ENCODE measurements around the gene KAT6B.
"Not testable (repeated sequence)": the region's sequence is repeated elsewhere in the genome, so short reads cannot be mapped to it uniquely, and the experiment has no call there.

The KAT6B gene

GRCh38 chr10:74863551-74863950 is 37.2 kb downstream of the KAT6B start:
- DNase-seq: no peak

GRCh38 chr10:74867351-74867750 is 41.0 kb downstream of the KAT6B start:
- DNase-seq: no peak

- DNase-seq: no peak
Measured at GRCh38 chr10:74868392-74868977, 42.1 kb downstream of the KAT6B start.

- DNase-seq: no peak
Measured at GRCh38 chr10:74869635-74870034, 43.2 kb downstream of the KAT6B start.

- DNase-seq: no peak
Measured at GRCh38 chr10:74870191-74870590, 43.8 kb downstream of the KAT6B start.

GRCh38 chr10:74871595-74872382 is 45.4 kb downstream of the KAT6B start:
- no peak for DNase-seq

- DNase-seq: no peak
Measured at GRCh38 chr10:74873803-74874454, 47.5 kb downstream of the KAT6B start.

GRCh38 chr10:74874649-74875048 is 48.2 kb downstream of the KAT6B start:
- no peak for DNase-seq

- no peak for DNase-seq
Measured at GRCh38 chr10:74875068-74875467, 48.7 kb downstream of the KAT6B start.

GRCh38 chr10:74875966-74876365 is 49.6 kb downstream of the KAT6B start:
- DNase-seq: no peak

GRCh38 chr10:74877054-74877453 is 50.7 kb downstream of the KAT6B start:
- DNase-seq: not testable (repeated sequence)

- no peak for DNase-seq
Measured at GRCh38 chr10:74877898-74878297, 51.5 kb downstream of the KAT6B start.

GRCh38 chr10:74880041-74880440 is 53.6 kb downstream of the KAT6B start:
- DNase-seq: no peak

- DNase-seq: no peak
Measured at GRCh38 chr10:74881253-74881884, 55.0 kb downstream of the KAT6B start.

- DNase-seq: no peak
Measured at GRCh38 chr10:74882427-74882826, 56.0 kb downstream of the KAT6B start.

- DNase-seq: no peak
Measured at GRCh38 chr10:74882831-74883230, 56.4 kb downstream of the KAT6B start.

GRCh38 chr10:74883428-74883827 is 57.0 kb downstream of the KAT6B start:
- no peak for DNase-seq

GRCh38 chr10:74887614-74888284 is 61.3 kb downstream of the KAT6B start:
- DNase-seq: no peak

GRCh38 chr10:74888962-74889661 is 62.7 kb downstream of the KAT6B start:
- DNase-seq: peak; percentile 33

- no peak for DNase-seq
Measured at GRCh38 chr10:74889662-74889998, 63.2 kb downstream of the KAT6B start.

- no peak for DNase-seq
Measured at GRCh38 chr10:74890460-74890859, 64.1 kb downstream of the KAT6B start.

- DNase-seq: no peak
Measured at GRCh38 chr10:74891053-74891452, 64.7 kb downstream of the KAT6B start.

- no peak for DNase-seq
Measured at GRCh38 chr10:74892839-74893238, 66.4 kb downstream of the KAT6B start.

All from kidney glomerular epithelial cell (primary cell).